ENCODE data around the gene CCDC146. TPM values are rescaled to one million over a fixed set of nuclear protein-coding genes. Genes with fewer than 3 reads are reported as not detected.

CCDC146 gene
- total and polyA plus RNA-seq, 2 of the 8 experiments (the other 6 are each of a cell fraction or from before 2014, with no cell fraction given): 0.88 to 2.4 TPM

DNA sequence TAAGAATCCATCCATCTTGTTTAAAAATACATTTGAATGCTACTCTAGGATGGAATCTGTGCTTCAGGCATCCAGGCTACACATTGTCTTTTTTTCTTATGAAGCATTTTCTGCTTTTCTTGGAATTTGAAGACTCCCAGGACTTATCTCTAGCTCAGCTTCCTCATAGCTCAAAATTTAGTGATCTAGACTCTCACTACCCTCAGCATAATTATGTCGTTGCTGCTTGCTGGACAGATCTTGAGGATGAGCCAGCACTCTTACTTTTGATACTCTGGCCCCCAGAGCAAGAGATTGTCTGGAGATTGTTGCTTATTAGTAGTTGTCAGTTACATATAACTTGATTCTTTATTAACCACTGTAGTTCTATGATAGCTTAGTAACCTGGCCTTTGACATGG is 160.5 kb downstream of the CCDC146 start:
- no peak for DNase-seq (ENCODE audit: low read depth in 1 of 2, low spot score in 2 of 2)
- FAIRE-seq: no peak
- Histone ChIP-seq H3K27ac (ENCODE audit: low read depth, low read length) (no peak overlapping the region), H4K20me1 (replicated peaks in 1 of 2; ENCODE audit: control insufficient read depth in 1 of 2, insufficient read depth in 2 of 2, low read length in 2 of 2) (no peaks in the 10 kb centered on the region), H2AK5ac (ENCODE audit: low read depth, low read length) (no peak overlapping the region), H2AFZ (ENCODE audit: low read length) (no peak overlapping the region), H2BK12ac (ENCODE audit: low read depth, low read length) (no peak overlapping the region), H4K8ac (ENCODE audit: extremely low read depth, insufficient read depth, low read length) (no peak overlapping the region), H4K91ac (replicated peaks; ENCODE audit: insufficient read length, low read length) (no peak overlapping the region), H3K23me2 (ENCODE audit: low read depth, low read length) (no peaks in the 10 kb centered on the region), H3K14ac (ENCODE audit: insufficient read length) (no peak overlapping the region), H3K4me2 (ENCODE audit: insufficient read depth in 1 of 2, low read depth in 2 of 2, low read length in 2 of 2) (no peak overlapping the region), H3K9me3 (ENCODE audit: insufficient read depth in 2 of 2, low read depth in 1 of 2, low read length in 1 of 2) (no peaks in the 10 kb centered on the region), H3K27me3 (replicated peaks in 1 of 4; ENCODE audit: control insufficient read depth in 3 of 4, extremely low read depth in 1 of 4, insufficient read depth in 3 of 4, low read length in 3 of 4) (no peaks in the 10 kb centered on the region), H3K36me3 (ENCODE audit: control insufficient read depth in 2 of 4, insufficient read depth in 4 of 4, low read length in 3 of 4) (no peaks in the 10 kb centered on the region), H3K18ac (ENCODE audit: extremely low read depth, low read length) (no peak overlapping the region), H3K79me2 (ENCODE audit: control insufficient read depth in 1 of 2, insufficient read depth in 2 of 2, low read length in 2 of 2) (no peaks in the 10 kb centered on the region), H3K4me3 (ENCODE audit: extremely low read depth in 1 of 4, insufficient read depth in 2 of 4, low read depth in 3 of 4, low read length in 4 of 4) (no peak overlapping the region), H3K4me1 (replicated peaks in 1 of 4; ENCODE audit: control insufficient read depth in 3 of 4, insufficient read depth in 4 of 4, low read length in 3 of 4) (no peaks in the 10 kb centered on the region), H3K4ac (replicated peaks; ENCODE audit: insufficient read length, low read depth, low read length) (no peak overlapping the region), H2BK20ac (ENCODE audit: low read length) (no peak overlapping the region), H3K56ac (replicated peaks; ENCODE audit: insufficient read length, low read depth, low read length) (no peak overlapping the region), H2BK5ac (ENCODE audit: low read depth, low read length) (no peak overlapping the region), H2BK15ac (ENCODE audit: low read length) (no peak overlapping the region), H2BK120ac (replicated peaks; ENCODE audit: low read depth, low read length) (no peak overlapping the region), H4K5ac (ENCODE audit: insufficient read length, low read depth, low read length) (no peak overlapping the region), H3K23ac (ENCODE audit: insufficient read length) (no peak overlapping the region), H3K9ac (replicated peaks in 1 of 4; ENCODE audit: extremely low read depth in 1 of 4, low read depth in 3 of 4, low read length in 3 of 4) (no peak overlapping the region), H3K79me1 (ENCODE audit: low read depth, low read length) (no peaks in the 10 kb centered on the region)
- ChIA-PET POLR2A (ENCODE audit: partially characterized antibody) (no interaction called here), CTCF (ENCODE audit: partially characterized antibody) (interaction anchor here (1.3 kb wide), 1 partner anchor 8 kb away, joined by 3 read pairs; no protein-coding TSS in a partner anchor)
- 79% methylated on average over 1 of the region's 1 CpG; no CpG with 5 or more reads in 1 of the 2 experiments for WGBS, 2 experiments (ENCODE audit: extremely low coverage in 1 of 2, insufficient coverage in 1 of 2, insufficient read length in 1 of 2, insufficient replicate concordance in 2 of 2, low coverage in 1 of 2, low lambda C conversion rate in 2 of 2, missing lambda C conversion rate in 1 of 2)
- TF ChIP-seq YY1 (IDR thresholded peaks at IDR 0.05; ENCODE audit: low read depth, low read length) (no peak), RFX5 (IDR thresholded peaks at IDR 0.05; ENCODE audit: borderline replicate concordance, low read depth, low read length) (no peak), POLR2A (IDR thresholded peaks at IDR 0.05; ENCODE audit: control extremely low read depth in 1 of 2, low read depth in 2 of 2, low read length in 2 of 2) (no peak), TAF1 (IDR thresholded peaks at IDR 0.05; ENCODE audit: low read depth, low read length) (no peak), KDM5A (IDR thresholded peaks at IDR 0.05; ENCODE audit: low read length) (no peak), PHF8 (conservative IDR thresholded peaks at IDR 0.05; ENCODE audit: low read depth, low read length) (no peak), SIN3A (conservative IDR thresholded peaks at IDR 0.05 in 1 of 2, IDR thresholded peaks at IDR 0.05 in 1 of 2; ENCODE audit: low read depth in 1 of 2, low read length in 2 of 2) (no peak), RXRA (IDR thresholded peaks at IDR 0.05; ENCODE audit: insufficient read depth, low read depth, low read length) (no peak), CBX5 (IDR thresholded peaks at IDR 0.05; ENCODE audit: low read depth, low read length) (no peak), GABPA (IDR thresholded peaks at IDR 0.05; ENCODE audit: borderline replicate concordance, insufficient read depth, low read length) (no peak), RAD21 (IDR thresholded peaks at IDR 0.05 in 1 of 2, conservative IDR thresholded peaks at IDR 0.05 in 1 of 2; ENCODE audit: low read depth in 2 of 2, low read length in 2 of 2) (no peak)
- TF ChIP-seq, protein P1, sequence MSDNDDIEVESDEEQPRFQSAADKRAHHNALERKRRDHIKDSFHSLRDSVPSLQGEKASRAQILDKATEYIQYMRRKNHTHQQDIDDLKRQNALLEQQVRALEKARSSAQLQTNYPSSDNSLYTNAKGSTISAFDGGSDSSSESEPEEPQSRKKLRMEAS (IDR thresholded peaks at IDR 0.05): no peak
- TF ChIP-seq, protein P2, sequence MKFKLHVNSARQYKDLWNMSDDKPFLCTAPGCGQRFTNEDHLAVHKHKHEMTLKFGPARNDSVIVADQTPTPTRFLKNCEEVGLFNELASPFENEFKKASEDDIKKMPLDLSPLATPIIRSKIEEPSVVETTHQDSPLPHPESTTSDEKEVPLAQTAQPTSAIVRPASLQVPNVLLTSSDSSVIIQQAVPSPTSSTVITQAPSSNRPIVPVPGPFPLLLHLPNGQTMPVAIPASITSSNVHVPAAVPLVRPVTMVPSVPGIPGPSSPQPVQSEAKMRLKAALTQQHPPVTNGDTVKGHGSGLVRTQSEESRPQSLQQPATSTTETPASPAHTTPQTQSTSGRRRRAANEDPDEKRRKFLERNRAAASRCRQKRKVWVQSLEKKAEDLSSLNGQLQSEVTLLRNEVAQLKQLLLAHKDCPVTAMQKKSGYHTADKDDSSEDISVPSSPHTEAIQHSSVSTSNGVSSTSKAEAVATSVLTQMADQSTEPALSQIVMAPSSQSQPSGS (IDR thresholded peaks at IDR 0.05; ENCODE audit: low read length): no peak

All from H1 (cell line).